Esophagus (tissue), 2 donors: ENCODE results near the gene EPHB1. TPM values are rescaled to one million over a fixed set of nuclear protein-coding genes. Genes with fewer than 3 reads are reported as not detected.

Experiments used
- H3K27ac ChIP-seq, 2 donors: one replicate each; pipeline ENCODE4 v1.5.1; 2013; ENCODE audit warnings: low read depth in 2 of 2, mild to moderate bottlenecking in 2 of 2, inconsistent platforms in 1 of 2, low read length in 1 of 2, moderate library complexity in 1 of 2
- H3K27me3 ChIP-seq, 2 donors: one replicate each; pipeline ENCODE4 v1.6.1; 2013; ENCODE audit warnings: low read length in 2 of 2, control low read depth in 1 of 2, mild to moderate bottlenecking in 1 of 2; ENCODE audit not compliant: insufficient read depth in 2 of 2, control insufficient read depth in 1 of 2
- H3K36me3 ChIP-seq, 2 donors: one replicate each; pipeline ENCODE4 v1.6.1; 2013; ENCODE audit warnings: low read length in 1 of 2; ENCODE audit not compliant: control insufficient read depth in 2 of 2, insufficient read depth in 2 of 2
- H3K4me1 ChIP-seq, 2 donors: one replicate each; pipeline ENCODE4 v1.6.1; 2013; ENCODE audit warnings: low read length in 1 of 2; ENCODE audit not compliant: control insufficient read depth in 2 of 2, insufficient read depth in 2 of 2
- H3K4me3 ChIP-seq, 2 donors: one replicate each; pipeline ENCODE4 v1.5.1; 2013; ENCODE audit warnings: low read length in 2 of 2, mild to moderate bottlenecking in 2 of 2, low read depth in 1 of 2, moderate library complexity in 1 of 2
- H3K9me3 ChIP-seq, 2 donors: one replicate each; pipeline ENCODE4 v1.6.1; 2013; ENCODE audit warnings: mild to moderate bottlenecking in 2 of 2, low read depth in 1 of 2, low read length in 1 of 2, moderate library complexity in 1 of 2; ENCODE audit not compliant: control insufficient read depth in 2 of 2, insufficient read depth in 1 of 2
- WGBS, 2 donors: extraction: QIAGEN DNeasy Blood & Tissue Kit; methylation state at CpG; one replicate each; pipeline ENCODE4 v1.1.7; 2013; 5-methylcytosine and 5-hydroxymethylcytosine counted together
- polyA plus RNA-seq, 2 donors: library from polyadenylated mRNA; stranded (reverse); fragments of 200-250 nt; gene quantifications; one replicate each; pipeline ENCODE4 v1.2.3, GENCODE V29; 2013
- donor health status: healthy with polysubstance abuse.
- donor health status: Bipolar disorder and iron deficiency.

Gene EPHB1
- polyA plus RNA-seq, 2 donors = 0.04 to 0.38 TPM

DNA sequence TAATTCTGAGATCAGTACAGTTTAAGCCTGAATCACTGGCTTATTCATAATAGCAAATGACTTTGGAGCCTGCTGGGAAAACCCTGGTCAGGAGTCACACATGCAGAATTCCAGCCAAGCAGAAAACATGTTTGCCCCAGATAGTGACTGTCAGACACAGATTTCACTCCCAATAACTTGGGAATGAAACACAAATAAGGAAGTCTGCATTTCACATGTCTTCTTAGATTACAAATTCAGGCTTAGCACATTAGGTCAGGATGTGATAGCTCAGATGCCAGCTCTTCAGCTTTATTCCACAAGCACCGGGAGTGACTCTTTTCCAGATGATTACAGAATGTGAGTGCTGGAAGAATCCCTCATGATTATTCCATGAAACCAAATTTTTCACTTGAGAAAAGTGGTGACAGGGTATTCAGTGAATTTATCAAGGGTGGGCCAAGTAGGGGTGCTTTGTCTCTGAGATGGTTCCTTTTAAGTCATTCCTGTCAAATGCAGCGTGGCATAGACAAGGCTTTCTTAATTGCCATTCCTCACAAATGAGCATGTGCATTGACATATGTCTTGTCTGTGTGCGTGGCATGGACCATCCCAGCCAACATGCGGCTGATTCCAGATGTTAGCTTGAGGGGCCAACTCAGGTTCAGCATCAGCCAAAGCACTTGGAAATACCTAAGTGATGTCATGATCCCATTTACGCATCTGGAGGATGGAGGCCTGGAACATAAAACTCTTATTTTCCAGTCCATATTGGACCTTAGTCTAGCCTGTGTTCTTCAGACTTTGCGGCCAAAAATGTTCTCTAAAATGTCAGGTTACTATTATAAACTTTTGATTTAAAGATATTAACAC is 191.0 kb downstream of the EPHB1 start:
- Histone ChIP-seq H3K4me1 (no peaks in the 10 kb centered on the region), H3K27ac (no peak overlapping the region), H3K36me3 (no peaks in the 10 kb centered on the region), H3K9me3 (no peaks in the 10 kb centered on the region), H3K4me3 (no peak overlapping the region), H3K27me3 (no peaks in the 10 kb centered on the region)
- 72 to 84% methylated on average over 6 of the region's 6 CpGs for WGBS, 2 donors

DNA sequence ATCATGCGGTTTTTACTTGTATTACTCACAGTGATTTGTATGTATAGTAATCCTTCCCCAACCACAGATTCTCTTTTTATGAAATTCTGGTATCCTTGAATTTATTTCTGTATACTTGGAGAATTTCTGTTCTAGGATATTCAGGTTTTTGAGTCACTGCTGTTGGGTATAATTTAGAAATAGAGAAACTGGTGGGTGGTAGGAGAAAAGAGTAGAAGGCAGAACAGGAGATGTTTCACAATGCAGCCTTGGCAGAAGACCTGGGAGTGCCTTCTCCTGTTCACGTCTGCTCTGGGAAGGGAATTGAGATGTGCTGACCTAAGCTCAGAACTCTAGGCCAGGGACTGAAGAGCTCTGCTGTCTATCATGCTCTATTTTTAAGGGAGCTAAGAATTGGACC is 193.6 kb downstream of the EPHB1 start:
- Histone ChIP-seq H3K36me3 (no peaks in the 10 kb centered on the region), H3K9me3 (no peaks in the 10 kb centered on the region), H3K4me1 (no peaks in the 10 kb centered on the region), H3K4me3 (no peak overlapping the region), H3K27ac (no peak overlapping the region), H3K27me3 (no peaks in the 10 kb centered on the region)
- WGBS, 2 donors = 69% methylated on average over 2 of the region's 2 CpGs

DNA sequence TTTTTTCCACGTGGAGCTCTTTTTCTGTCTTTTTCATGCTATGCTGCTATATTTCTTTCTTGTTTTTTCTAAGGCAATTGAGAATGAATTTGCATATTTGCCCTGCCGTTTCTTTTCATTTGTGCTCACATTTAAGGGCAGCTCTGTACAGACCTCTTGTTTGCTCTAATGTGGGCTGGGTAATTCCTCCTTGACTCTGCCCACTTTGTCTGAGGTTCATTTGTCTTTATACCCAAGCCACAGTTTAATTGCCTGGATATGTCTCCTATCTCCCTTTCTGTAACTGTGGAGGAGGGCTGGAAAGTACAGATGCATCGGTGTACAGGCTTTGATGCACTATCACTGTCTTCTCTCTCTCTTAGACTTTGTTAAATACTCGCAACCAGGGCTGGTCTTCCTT is 195.9 kb downstream of the EPHB1 start:
- Histone ChIP-seq H3K4me1 (no peaks in the 10 kb centered on the region), H3K36me3 (no peaks in the 10 kb centered on the region), H3K27me3 (no peaks in the 10 kb centered on the region), H3K4me3 (no peak overlapping the region), H3K9me3 (no peaks in the 10 kb centered on the region), H3K27ac (no peak overlapping the region)
- WGBS, 2 donors = 58 to 59% methylated on average over 4 of the region's 4 CpGs

DNA sequence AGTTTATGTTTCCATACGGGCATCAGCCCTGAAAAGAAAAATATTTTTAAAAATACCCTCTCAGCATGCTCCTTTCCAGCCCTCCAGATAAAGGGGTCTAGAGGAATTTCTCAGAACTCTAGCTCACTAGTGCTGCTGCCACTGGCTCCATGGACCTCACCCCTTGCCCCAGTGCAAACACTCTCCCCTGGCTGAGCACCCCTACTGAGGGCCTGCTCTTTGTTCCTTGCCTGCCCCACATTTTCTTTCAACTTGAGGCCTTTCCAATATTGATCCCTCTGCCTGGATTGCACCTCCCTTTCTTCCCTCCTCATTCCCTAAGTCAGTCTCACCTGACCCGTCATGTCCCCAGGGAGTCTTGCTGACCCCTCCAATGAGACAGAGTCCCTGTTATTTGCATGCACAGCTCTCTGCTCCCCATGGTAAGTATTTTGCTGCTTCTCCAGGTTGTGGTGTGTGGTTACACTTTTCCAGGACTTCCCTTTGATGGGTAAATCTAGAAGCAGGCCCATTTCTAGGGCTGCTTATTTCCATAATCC is 196.5 kb downstream of the EPHB1 start:
- WGBS, 2 donors = 75 to 76% methylated on average over 2 of the region's 2 CpGs
- no peaks in the 10 kb centered on the region for H3K36me3 ChIP-seq
- H3K9me3 ChIP-seq = no peaks in the 10 kb centered on the region
- no peaks in the 10 kb centered on the region for H3K4me1 ChIP-seq
- H3K27ac ChIP-seq = no peak overlapping the region
- H3K27me3 ChIP-seq = no peaks in the 10 kb centered on the region
- no peak overlapping the region for H3K4me3 ChIP-seq

DNA sequence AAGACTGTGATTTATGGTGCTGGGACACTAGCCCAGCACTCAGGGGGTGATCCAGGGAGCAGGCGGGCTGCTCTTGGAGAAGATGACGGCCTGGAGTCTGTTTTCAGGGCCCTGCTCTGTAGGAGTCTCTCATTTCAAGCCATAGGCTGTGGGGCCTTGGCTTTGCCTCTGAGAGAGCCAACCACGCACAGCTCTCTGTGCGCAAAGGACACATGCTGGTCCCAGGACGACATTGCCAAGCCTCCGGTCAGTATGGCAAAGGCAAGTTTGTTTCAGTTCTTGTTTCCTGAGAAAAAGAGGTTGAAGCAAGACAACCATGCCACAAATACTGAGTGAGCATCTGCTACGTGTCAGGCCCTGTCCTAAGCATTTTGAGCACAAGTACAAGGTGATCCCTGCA is 197.1 kb downstream of the EPHB1 start:
- no peak overlapping the region for H3K27ac ChIP-seq
- H3K27me3 ChIP-seq = no peaks in the 10 kb centered on the region
- H3K36me3 ChIP-seq = no peaks in the 10 kb centered on the region
- H3K4me3 ChIP-seq = no peak overlapping the region
- no peaks in the 10 kb centered on the region for H3K4me1 ChIP-seq
- no peaks in the 10 kb centered on the region for H3K9me3 ChIP-seq
- WGBS, 2 donors = 88 to 89% methylated on average over 7 of the region's 7 CpGs

DNA sequence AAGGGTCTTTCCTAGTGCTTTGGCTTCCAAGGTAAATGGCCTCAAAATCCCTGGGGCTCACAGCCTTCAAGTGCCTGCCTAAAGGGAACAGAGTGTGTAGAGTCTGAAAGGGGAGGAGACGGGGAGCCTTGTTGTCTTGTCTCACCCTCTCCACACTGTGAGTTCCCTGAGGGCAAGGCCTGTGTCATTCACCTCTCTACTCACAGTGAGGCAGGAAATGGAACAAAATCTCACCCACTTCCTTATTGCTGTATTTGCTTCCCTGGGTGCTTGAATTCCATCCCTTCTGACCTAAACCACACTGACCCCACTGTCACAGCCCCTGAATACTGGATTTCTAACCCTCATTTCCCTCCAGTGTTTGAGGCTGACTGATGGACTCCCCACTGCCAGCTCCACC is 197.5 kb downstream of the EPHB1 start:
- 50 to 67% methylated on average over 1 of the region's 1 CpG for WGBS, 2 donors
- no peaks in the 10 kb centered on the region for H3K4me1 ChIP-seq
- no peaks in the 10 kb centered on the region for H3K9me3 ChIP-seq

DNA sequence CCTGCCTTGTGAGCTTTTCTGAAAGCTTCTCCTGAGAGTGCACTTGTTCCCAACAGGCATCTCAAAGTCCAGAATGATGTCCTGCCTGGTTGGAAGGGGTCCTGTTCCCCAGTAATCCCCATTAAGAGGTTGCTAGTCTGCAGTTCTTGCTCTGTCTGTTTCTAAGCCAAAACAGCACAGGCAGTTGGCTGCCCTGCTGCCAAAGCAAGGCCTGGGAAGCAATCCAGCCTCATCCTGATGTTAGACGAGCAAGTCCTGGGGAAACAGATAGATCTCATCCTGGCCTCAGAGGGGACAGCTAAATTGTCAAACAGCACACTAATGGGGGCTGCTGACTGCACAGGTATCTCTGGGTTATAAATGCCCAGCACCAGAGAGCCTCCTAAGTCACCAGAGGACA is 198.0 kb downstream of the EPHB1 start:
- no peak overlapping the region for H3K4me3 ChIP-seq
- H3K36me3 ChIP-seq = no peaks in the 10 kb centered on the region
- H3K4me1 ChIP-seq = no peaks in the 10 kb centered on the region
- no peaks in the 10 kb centered on the region for H3K27me3 ChIP-seq
- WGBS, 2 donors = 39 to 41% methylated on average over 1 of the region's 1 CpG
- no peaks in the 10 kb centered on the region for H3K9me3 ChIP-seq
- H3K27ac ChIP-seq = no peak overlapping the region

More for the DNA sequence above, 197.5 kb downstream of the EPHB1 start:
- Histone ChIP-seq H3K27ac (no peak overlapping the region), H3K27me3 (no peaks in the 10 kb centered on the region), H3K36me3 (no peaks in the 10 kb centered on the region), H3K4me3 (no peak overlapping the region)

DNA sequence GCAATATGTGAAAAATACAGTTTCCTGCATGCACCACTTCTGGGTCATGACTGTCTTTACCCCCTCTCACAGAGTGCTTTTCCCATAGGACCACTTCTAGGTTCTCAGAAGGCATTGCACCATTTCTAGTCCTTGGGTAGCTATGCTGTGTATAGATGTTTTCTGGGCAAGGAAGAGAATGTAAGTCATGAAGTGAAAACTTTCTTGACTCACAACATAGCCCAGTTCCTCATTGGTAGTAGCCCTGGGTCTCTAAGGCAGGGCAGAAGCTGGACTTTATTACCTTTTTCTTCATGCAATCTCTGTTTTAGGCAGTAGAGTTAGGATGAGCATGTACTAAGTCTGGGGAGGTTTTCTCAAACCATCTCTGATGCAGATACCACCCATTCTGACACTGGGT is 203.1 kb downstream of the EPHB1 start:
- Histone ChIP-seq H3K27me3 (no peaks in the 10 kb centered on the region), H3K4me3 (no peak overlapping the region), H3K9me3 (no peaks in the 10 kb centered on the region), H3K27ac (no peak overlapping the region), H3K36me3 (no peaks in the 10 kb centered on the region), H3K4me1 (no peaks in the 10 kb centered on the region)

DNA sequence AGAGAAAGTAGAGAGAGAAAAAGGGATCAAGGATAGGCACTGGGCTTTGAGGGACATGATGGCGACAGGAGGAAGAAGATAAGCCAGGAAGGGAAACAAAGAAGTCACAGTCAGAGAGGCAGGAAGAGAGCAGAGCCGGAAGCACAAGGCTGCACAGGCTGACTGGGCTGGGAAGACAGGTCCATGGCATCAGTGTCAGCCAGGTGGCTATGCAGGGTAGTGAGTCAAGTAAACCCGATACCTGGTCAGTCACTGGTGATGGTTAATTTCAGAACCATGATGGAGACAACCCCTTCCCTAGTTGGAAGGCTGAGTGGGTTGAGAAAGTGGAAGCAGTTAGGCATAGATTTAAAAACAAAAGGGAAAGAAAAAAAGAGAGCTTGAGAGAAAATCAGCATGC is 203.8 kb downstream of the EPHB1 start:
- H3K9me3 ChIP-seq = no peaks in the 10 kb centered on the region
- H3K4me1 ChIP-seq = no peaks in the 10 kb centered on the region
- H3K27ac ChIP-seq = no peak overlapping the region
- H3K36me3 ChIP-seq = no peaks in the 10 kb centered on the region
- no peak overlapping the region for H3K4me3 ChIP-seq
- WGBS, 2 donors = 72 to 76% methylated on average over 3 of the region's 3 CpGs
- H3K27me3 ChIP-seq = no peaks in the 10 kb centered on the region

DNA sequence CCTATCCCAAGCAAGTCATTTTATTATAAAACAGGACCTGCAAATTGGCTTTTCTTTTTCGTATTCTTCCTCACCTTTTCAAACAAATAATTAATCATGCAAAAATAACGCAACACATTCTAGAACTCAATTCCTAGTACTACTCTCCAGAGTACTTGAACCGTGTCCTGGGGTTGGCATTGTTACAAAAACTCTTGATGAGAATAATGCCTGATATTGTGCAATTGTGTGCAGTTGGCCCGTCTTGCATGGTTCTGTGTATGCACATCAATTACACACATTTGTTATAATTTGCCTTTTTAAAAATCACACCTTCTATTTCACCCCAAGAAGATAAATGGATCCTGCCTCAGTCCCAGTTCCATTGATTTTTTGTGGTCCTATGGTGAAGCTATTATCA is 205.4 kb downstream of the EPHB1 start:
- H3K9me3 ChIP-seq = no peaks in the 10 kb centered on the region
- H3K27ac ChIP-seq = no peak overlapping the region
- no peaks in the 10 kb centered on the region for H3K36me3 ChIP-seq
- no peak overlapping the region for H3K4me3 ChIP-seq
- no peaks in the 10 kb centered on the region for H3K27me3 ChIP-seq
- WGBS, 2 donors = 38 to 50% methylated on average over 4 of the region's 4 CpGs
- H3K4me1 ChIP-seq = no peaks in the 10 kb centered on the region
